Measurements from ENCODE around the gene THOC2.
"Not testable (repeated sequence)": the region's sequence is repeated elsewhere in the genome, so short reads cannot be mapped to it uniquely, and the experiment has no call there.

DNA sequence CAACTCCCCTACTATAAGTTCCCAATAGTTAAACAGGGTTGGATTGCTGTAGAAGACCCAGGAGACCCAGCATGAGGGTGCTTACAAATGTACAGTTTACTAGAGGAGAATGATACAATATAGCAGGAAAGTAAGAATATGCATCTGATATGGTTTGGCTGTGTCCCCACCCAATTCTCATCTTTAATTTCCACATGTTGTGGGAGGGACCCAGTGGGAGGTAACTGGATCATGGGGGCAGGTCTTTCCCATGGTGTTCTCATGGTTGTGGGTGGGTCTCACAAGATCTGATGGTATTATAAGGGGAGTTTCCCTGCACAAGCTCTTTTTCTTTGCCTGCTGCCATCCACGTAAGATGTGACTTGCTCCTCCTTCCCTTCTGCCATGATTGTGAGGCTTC lies 24.9 kb upstream of the THOC2 start:
- TF ChIP-seq HDGF (IDR thresholded peaks at IDR 0.05; ENCODE audit: borderline replicate concordance); ARNT (IDR thresholded peaks at IDR 0.05); TARDBP (IDR thresholded peaks at IDR 0.05); ZNF384 (IDR thresholded peaks at IDR 0.05); NFRKB (IDR thresholded peaks at IDR 0.05); L3MBTL2 (conservative IDR thresholded peaks at IDR 0.05): not testable (repeated sequence)

Measured in HEK293T (cell line).